HG02642 (cell line): ENCODE data around the gene CBY3.
"Not testable (repeated sequence)": the region's sequence is repeated elsewhere in the genome, so short reads cannot be mapped to it uniquely, and the experiment has no call there.

Experiments used
- ATAC-seq: cut with Tn5 transposase; IDR thresholded peaks from one replicate; pipeline ENCODE4 v1.9.1; 2021; ENCODE audit warnings: mild to moderate bottlenecking; ENCODE audit not compliant: unreplicated experiment, poor library complexity

The CBY3 gene

DNA sequence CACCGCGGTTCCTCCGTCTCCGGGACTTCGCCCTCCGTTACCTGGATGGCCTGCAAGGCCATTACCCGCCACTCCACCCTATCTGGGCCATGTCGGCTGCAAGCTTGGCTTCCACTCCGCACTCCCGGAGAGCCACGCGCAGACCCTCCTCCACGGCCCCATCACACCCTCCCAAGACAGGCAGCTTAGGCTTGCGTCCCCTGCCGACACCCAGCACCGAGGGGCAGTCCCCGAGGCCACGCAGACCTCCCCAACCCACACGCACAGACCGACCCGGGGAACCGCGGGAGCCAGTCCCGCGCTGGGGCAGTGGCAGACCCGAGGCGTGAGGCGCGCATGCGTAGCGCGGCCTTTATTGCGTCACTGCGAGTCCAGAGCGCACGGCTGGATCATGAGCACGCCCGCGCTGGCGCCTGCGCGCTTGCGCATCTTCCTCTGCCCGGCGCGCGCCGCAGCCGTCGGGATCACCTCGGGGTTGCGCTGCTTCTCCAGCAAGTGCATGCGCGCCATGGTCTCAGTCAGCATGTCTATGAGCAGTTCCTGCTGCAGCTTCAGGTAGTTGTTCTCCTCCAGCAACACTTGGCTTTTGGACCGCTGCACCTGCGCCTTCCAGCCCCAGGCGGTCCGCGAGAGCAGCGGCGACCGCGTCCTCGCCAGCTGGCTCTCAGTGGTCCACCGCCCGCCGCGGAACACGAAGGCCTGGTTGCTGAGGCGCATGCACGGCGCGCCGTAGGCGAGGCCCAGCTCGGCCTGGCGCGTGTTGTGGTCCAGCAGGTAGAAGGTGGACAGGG is 2.4 kb downstream of the CBY3 start:
- peak; percentile 93 for ATAC-seq

DNA sequence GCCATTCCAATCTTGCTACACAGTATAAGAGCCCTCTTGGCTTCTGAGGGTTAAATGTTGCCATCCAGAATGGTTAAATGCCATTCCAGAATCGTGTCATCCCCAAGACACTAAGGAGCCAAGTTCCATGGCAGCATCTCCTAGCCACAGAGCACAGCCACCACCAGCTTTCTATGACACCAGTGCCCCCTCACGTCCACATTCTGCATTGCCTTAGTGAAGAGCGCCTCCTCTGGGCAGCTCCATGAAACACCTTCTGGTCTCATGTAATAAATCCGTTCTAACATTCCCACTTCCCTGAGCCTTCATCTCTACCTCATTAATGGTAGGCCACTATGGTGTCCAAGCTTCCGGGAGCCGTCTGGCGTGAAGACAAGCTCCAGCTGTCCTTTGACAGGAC is 12.4 kb downstream of the CBY3 start:
- ATAC-seq = peak; percentile 59

DNA sequence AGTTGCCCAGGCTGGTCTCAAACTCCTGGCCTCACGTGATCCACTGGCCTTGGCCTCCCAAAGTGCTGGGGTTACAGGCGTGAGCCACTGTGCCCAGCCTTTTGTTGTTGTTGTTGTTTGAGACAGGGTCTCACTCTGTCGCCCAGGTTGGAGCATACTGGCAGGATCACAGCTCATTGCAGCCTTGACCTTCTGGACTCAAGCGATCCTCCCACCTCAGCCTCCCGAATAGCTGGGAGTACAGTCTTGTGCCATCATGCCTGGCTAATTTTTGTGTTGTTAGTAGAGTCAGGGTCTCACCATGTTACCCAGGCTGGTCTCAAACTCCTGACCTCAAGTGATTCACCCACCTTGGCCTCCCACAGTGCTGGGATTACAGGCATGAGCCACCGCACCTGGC is 19.2 kb downstream of the CBY3 start:
- ATAC-seq = not testable (repeated sequence)

DNA sequence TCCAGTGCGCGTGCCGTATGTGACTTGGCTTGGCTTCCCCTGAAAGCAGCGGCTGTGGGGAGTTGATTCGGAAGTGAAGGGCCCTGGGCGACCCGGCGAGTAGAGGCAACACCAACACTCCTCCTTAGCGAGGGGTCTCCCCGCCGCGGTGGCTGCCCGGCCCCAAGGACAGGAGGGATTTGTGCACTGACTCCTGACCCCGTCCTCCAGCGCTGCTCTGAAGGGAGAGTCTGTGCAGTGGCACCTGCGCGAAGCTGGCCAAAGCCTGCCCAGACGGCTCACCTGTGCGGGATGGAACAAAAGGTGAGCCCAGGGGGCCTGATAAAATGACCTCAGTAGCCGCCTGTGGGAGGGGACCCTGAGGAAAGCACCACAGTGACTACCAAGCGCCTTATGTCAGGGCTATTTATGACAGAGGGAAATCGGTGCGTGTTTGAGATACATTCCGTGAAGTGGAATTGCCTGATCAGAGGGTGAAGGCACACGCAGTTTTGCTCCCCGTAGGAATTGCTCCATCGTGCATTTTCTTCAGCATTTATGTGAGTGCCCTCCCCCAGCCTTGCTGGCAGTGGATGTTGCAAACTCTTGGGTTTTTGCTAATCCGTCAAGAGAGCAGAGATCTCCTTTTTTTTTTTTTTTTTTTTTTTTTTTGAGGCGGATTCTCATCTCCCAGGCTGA is 22.5 kb downstream of the CBY3 start:
- peak; percentile 66 for ATAC-seq

DNA sequence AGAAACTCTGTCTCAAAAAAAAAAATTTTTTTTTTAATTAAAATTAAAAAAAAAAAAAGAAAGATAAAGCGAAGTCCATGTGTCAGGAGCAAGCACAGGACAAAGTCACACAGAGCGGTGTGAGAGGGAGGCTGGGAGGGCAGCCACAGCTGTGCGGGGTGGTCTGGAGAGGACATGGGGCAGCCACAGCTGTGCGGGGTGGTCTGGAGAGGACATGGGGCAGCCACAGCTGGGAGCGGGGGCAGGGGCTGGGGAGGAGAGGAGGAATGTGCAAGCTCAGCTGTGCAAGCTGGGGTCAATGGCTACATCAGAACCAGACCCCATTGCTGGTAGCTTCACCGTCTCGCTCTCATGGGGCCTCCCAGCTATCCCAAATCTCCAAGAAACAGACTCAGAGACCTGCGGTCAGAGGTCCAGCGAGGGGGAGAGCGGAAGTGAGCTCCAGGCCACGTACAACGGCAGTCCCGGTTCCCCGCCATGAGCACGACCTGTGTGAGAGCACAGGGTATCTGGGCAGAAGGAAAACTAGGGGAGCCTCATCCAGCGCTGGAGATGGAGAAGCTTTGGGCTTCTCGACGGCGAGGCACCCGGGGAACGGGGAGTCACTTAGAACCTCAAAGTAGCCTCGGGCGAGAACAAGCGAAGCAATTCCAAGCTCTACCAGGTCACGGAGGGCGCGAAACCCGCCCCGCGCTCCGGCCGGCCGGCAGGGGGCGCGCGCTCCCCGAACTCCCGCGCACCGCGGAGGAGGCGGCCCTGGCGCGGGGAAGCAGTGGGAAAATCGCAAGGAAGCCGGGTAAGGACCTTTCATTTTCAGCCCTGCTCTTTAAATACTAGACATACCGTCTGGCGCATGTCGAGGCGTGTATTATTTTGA is 23.3 kb downstream of the CBY3 start:
- peak; percentile 92 for ATAC-seq

DNA sequence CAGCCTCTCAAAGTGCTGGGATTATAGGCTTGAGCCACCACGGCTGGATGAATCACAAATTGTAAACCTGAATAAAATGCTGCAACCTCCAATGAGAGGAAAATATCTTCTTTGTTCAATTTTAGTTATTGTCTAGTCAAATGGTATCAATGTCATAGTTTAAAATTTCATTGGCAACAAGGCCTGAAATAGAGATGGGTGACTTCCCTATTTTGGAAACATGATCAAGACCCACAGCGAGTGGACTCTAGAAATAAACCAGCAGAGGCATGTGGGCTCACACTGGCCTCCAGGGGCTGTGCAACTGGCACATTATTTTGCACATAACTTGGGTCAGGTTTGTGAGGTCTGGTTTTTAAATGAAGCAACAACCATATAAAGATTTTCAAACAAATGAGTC is 27.7 kb downstream of the CBY3 start:
- ATAC-seq = not testable (repeated sequence)

DNA sequence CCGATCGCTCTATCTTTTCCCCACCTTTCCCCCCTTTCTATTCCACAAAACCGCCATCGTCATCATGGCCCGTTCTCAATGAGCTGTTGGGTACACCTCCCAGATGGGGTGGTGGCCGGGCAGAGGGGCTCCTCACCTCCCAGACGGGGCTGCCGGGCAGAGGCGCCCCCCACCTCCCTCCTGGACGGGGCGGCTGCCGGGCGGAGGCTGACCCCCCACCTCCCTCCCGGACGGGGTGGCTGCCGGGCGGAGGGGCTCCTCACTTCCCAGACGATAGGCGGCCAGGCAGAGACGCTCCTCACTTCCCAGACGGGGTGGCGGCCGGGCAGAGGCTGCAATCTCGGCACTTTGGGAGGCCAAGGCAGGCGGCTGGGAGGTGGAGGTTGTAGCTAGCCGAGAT is 30.6 kb downstream of the CBY3 start:
- not testable (repeated sequence) for ATAC-seq

DNA sequence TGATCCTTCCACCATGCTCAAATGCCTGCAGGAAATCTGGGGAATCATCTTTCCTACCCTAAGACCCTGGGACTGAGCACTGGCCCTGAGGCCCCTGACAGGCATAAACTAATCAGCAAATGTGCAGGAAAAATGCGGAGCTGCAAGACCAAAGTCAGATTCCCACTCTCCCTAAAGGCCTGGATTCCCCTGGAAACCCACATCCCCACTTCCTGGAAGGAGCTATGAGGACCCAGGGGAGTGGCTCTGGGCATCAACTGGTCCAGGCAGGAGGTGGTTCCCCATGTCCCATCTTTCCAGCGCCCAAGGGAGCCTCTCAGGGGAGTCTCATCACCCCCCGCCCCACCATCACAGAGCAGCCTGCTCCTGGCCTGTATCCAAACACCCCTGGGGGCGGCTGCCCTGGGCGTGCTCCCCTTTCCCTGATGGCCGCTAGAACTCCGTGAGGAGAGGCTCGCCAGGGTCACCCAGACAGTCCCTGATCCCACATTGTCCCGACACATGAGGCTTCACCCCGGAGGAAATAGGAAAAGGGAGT is 31.6 kb downstream of the CBY3 start:
- ATAC-seq = not testable (repeated sequence)

DNA sequence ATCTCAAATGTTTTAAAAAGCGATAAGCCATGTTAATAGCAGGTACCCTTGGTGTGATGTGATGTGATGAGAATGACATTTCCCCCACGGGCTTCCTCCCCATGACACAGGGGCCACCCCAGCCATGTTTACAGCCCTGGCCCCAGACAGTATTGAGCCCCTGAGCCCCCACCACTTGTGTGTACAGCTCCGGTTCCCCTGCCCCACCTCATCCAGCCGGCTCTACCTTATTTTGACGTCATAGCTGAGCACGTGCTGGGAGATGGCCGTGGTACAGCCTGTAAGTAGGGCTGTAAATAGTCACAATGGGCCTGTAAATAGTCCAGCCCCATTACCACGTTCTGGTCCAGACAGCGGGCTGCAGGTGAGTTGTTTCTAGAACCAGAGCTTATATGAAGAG is 32.4 kb downstream of the CBY3 start:
- ATAC-seq = no peak

DNA sequence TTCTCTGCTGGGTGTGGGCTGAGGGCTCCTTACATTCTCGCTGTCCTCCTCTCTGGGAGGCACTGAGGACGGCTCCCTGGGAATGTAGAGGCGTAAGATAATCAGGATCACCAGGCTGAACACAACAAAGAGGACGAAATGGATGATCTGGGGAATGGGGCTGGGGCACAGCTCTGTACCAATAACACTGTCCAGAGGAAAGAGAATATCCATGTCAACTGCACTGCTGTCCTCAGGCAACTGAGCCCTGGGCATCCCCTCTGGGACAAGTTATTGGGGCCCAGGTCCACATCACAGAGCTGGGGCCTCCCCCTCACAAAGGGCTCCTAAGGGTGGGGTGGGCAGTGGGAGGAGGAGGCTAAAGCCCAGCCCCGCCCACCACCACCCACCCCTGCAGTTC is 36.1 kb downstream of the CBY3 start:
- not testable (repeated sequence) for ATAC-seq

DNA sequence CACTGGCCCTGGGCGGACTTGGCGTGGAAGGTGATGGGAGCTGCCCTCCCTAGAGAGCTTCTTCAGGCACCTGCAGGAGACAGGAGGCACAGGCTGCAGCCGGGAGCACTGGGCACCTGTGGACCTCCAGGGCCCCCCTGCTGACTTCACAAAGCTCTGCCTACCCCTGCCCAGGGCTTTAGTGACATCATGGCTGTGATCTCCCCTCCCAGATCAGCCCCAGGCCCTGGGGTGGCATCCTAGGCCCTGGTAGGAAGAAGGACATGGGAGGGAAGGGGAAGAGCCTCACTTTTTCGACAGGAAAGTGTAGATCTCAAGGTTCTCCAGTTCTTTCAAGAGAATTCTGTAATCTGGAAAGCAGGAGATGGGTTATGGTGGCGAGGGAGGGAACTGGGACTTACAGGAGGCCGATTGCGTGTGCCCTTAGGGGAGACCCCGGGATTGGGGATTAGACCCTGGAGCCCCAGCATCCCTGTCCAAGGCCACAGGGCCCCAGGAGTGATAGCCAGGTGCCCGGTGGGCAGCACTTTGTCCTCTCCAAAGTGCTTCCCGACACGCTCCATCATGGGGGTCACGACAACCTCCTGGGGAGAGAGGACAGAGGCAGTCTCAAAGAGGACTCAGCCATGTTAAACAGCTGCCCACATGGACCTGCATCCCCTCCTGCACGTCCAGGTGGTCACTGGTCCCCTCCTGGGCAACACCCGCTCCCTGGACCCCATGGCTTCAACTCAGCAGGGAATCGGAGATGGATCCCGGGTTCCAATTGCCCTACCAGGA is 37.5 kb downstream of the CBY3 start:
- ATAC-seq = not testable (repeated sequence)

DNA sequence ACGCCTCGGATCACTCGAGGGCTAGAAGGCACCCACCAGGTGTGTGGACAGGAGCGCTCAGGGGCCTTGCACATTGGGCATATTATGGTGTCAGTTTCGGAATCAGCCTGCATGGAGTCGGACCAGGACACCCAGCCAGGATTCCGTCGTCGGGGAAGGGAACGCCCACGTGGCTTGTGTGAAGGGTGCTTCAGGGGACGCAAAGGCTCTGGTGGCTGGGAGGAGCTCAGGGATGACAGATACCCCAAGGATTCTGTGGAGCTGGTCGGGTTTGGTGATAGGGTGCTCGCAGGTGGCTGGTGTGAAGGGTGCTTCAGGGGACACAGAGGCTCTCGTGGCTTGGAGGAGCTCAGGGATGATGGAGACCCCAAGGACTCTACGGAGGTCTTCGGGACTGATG is 38.2 kb downstream of the CBY3 start:
- not testable (repeated sequence) for ATAC-seq

DNA sequence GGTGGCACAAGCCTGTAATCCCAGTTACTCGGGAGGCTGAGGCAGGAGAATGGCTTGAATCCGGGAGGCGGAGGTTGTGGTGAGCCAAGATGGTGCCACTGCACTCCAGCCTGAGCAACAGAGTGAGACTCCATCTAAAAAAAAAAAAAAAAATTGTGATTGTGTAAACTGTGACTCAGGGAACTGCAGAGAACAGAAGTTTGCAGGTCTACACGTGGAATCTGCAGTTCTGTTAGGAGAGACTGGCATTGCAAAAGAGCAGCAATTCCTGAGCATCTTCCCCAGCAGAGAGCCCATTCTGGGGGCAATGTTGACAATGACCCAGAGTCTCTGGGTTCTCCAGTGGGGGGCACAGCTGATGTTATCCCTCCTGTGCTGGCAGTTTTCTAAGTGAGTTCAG is 39.1 kb downstream of the CBY3 start:
- not testable (repeated sequence) for ATAC-seq

DNA sequence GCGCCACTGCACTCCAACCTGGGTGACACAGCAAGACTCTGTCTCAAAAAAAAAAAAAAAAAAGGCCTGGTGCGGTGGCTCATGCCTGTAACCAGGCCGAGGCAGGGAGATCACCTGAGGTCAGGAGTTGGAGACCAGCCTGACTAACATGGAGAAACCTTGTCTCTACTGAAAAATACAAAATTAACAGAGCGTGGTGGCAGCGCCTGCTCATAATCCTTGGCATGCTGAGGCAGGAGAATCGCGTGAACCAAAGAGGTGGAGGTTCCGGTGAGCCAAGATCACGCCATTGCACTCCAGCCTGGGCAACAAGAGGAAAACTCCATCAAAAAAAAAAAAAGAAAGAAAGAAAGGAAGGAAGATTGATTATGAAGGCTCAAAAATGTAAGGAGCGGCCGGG is 41.5 kb downstream of the CBY3 start:
- ATAC-seq = not testable (repeated sequence)

DNA sequence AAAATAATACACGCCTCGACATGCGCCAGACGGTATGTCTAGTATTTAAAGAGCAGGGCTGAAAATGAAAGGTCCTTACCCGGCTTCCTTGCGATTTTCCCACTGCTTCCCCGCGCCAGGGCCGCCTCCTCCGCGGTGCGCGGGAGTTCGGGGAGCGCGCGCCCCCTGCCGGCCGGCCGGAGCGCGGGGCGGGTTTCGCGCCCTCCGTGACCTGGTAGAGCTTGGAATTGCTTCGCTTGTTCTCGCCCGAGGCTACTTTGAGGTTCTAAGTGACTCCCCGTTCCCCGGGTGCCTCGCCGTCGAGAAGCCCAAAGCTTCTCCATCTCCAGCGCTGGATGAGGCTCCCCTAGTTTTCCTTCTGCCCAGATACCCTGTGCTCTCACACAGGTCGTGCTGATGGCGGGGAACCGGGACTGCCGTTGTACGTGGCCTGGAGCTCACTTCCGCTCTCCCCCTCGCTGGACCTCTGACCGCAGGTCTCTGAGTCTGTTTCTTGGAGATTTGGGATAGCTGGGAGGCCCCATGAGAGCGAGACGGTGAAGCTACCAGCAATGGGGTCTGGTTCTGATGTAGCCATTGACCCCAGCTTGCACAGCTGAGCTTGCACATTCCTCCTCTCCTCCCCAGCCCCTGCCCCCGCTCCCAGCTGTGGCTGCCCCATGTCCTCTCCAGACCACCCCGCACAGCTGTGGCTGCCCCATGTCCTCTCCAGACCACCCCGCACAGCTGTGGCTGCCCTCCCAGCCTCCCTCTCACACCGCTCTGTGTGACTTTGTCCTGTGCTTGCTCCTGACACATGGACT is 46.3 kb downstream of the CBY3 start:
- ATAC-seq = peak; percentile 94

DNA sequence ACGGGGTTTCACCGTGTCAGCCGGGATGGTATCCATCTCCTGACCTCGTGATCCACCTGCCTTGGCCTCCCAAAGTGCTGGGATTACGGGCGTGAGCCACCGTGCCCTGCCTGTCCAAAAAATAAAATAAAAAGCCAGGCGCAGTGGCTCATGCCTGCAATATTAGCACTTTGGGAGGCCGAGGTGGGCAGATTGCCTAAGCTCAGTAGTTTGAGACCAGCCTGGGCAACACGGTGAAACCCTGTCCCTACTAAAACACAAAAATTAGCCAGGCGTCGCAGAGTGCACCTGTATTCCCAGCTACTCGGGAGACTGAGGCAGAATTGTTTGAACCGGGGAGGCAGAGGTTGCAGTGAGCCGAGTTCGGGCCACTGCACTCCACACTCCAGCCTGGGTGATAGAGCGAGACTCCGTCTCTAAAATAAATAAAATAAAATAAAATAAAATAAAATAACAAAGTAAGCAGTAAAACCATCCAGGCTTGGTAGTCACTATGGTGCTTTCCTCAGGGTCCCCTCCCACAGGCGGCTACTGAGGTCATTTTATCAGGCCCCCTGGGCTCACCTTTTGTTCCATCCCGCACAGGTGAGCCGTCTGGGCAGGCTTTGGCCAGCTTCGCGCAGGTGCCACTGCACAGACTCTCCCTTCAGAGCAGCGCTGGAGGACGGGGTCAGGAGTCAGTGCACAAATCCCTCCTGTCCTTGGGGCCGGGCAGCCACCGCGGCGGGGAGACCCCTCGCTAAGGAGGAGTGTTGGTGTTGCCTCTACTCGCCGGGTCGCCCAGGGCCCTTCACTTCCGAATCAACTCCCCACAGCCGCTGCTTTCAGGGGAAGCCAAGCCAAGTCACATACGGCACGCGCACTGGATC is 47.1 kb downstream of the CBY3 start:
- ATAC-seq = peak; percentile 64
